Endothelial cell of umbilical vein (primary cell): ENCODE measurements around the gene NSD2. TPM values are rescaled to one million over a fixed set of nuclear protein-coding genes. Genes with fewer than 3 reads are reported as not detected.

ENCODE experiments used
- BruUV-seq: library from RNA; stranded (reverse); fragments of 400-500 nt; replicated peaks from 2 replicates; lab custom pipeline; 2021; lab: Mats Ljungman, UMichigan
- CTCF ChIA-PET: fragments of 300-600, 350-600 bp; sonication (Branson Sonifier 250); formaldehyde crosslinking; loops from one replicate; lab custom pipeline; 2021; ENCODE audit warnings: antibody characterized with exemption, inconsistent platforms; lab: Charles Lee
- POLR2A ChIA-PET: fragments of 300-600, 350-600 bp; sonication (Branson Sonifier 250); formaldehyde crosslinking; loops from one replicate; lab custom pipeline; 2021; ENCODE audit warnings: antibody characterized with exemption, inconsistent platforms; lab: Charles Lee
- DNase-seq: peaks from one replicate; pipeline ENCODE4 v3.0.0-alpha.2; 2011; ENCODE audit warnings: low read depth, low spot score
- FAIRE-seq: peaks from 2 replicates; lab custom pipeline; 2011; peaks lifted over from hg19 to GRCh38; lab: Jason Lieb, UNC
- H2AFZ ChIP-seq: 2 replicates; pipeline ENCODE4 v1.6.0; 2012; ENCODE audit warnings: low read depth, low read length, control low read depth, inconsistent platforms
- H3K27ac ChIP-seq: 2 replicates; pipeline ENCODE4 v1.5.1; 2011; ENCODE audit warnings: low read depth, mild to moderate bottlenecking, control low read depth, low read length, moderate library complexity; ENCODE audit not compliant: insufficient read depth
- H3K27me3 ChIP-seq, 2 experiments: 2 replicates each; pipeline versions ENCODE4 v1.6.0 to v1.6.1; 2011; ENCODE audit warnings: low read length in 2 of 2, mixed read lengths in 1 of 2; ENCODE audit not compliant: control insufficient read depth in 2 of 2, insufficient read depth in 2 of 2
- H3K36me3 ChIP-seq, 2 experiments: 2 replicates in 1 of 2; 3 replicates in 1 of 2; pipeline ENCODE4 v1.5.1; 2011; ENCODE audit warnings: low read length in 2 of 2, mild to moderate bottlenecking in 1 of 2, moderate library complexity in 1 of 2; ENCODE audit not compliant: control insufficient read depth in 2 of 2, insufficient read depth in 2 of 2; ENCODE audit errors: extremely low read depth in 1 of 2
- H3K4me1 ChIP-seq: 3 replicates; pipeline ENCODE4 v1.5.1; 2011; ENCODE audit warnings: mild to moderate bottlenecking, low read length; ENCODE audit not compliant: control insufficient read depth, insufficient read depth; ENCODE audit errors: extremely low read depth
- H3K4me2 ChIP-seq: 2 replicates; pipeline ENCODE4 v1.6.1; 2011; ENCODE audit warnings: low read length, control low read depth, mixed read lengths; ENCODE audit not compliant: insufficient read depth
- H3K4me3 ChIP-seq, 3 experiments: fragments of 200-600 bp in 1 of 3; sonication (generic), shearing (Covaris generic) in 1 of 3; replicated peaks in 1 of 3; 2 replicates each; pipeline ENCODE4 v1.5.1; 2011 to 2016; ENCODE audit warnings: control low read depth in 3 of 3, low read length in 3 of 3, mild to moderate bottlenecking in 2 of 3, inconsistent platforms in 1 of 3, low read depth in 1 of 3, moderate library complexity in 1 of 3; ENCODE audit not compliant: insufficient read depth in 1 of 3
- H3K79me2 ChIP-seq: 2 replicates; pipeline ENCODE4 v1.6.0; 2012; ENCODE audit warnings: low read length, inconsistent platforms; ENCODE audit not compliant: control insufficient read depth, insufficient read depth
- H3K9ac ChIP-seq: replicated peaks from 2 replicates; pipeline ENCODE3; 2011; ENCODE audit warnings: low read length, control low read depth; ENCODE audit not compliant: insufficient read depth; ENCODE audit errors: extremely low read depth
- H3K9me1 ChIP-seq: replicated peaks from 3 replicates; pipeline ENCODE4 v1.6.0; 2011; ENCODE audit warnings: mild to moderate bottlenecking, low read length; ENCODE audit not compliant: control insufficient read depth, insufficient read depth; ENCODE audit errors: extremely low read depth
- H3K9me3 ChIP-seq: replicated peaks from 2 replicates; pipeline ENCODE4 v1.5.1; 2012; ENCODE audit warnings: low read length, inconsistent platforms; ENCODE audit not compliant: control insufficient read depth, insufficient read depth
- H4K20me1 ChIP-seq: replicated peaks from 2 replicates; pipeline ENCODE3; 2011; ENCODE audit warnings: mild to moderate bottlenecking, low read length; ENCODE audit not compliant: control insufficient read depth, insufficient read depth; ENCODE audit errors: extremely low read depth
- EZH2 ChIP-seq: IDR thresholded peaks from 2 replicates; pipeline ENCODE4 v1.6.1; 2012; ENCODE audit warnings: borderline replicate concordance, low read depth, mild to moderate bottlenecking, moderate library complexity, low read length, inconsistent platforms; ENCODE audit not compliant: severe bottlenecking
- FOS ChIP-seq: IDR thresholded peaks from 2 replicates; pipeline ENCODE4 v1.6.1; 2011; ENCODE audit warnings: mild to moderate bottlenecking, low read length, moderate library complexity, borderline replicate concordance; ENCODE audit not compliant: insufficient read depth
- GATA2 ChIP-seq: IDR thresholded peaks from 2 replicates; pipeline ENCODE4 v1.7.0; 2011; ENCODE audit warnings: low read depth, mild to moderate bottlenecking, moderate library complexity, mixed read lengths, low read length; ENCODE audit not compliant: insufficient read length, insufficient read depth
- JUN ChIP-seq: IDR thresholded peaks from 2 replicates; pipeline ENCODE4 v1.6.1; 2011; ENCODE audit warnings: borderline replicate concordance, low read depth; ENCODE audit not compliant: insufficient read length, insufficient read depth
- MYC ChIP-seq: IDR thresholded peaks from one replicate; pipeline ENCODE4 v1.6.1; 2011; ENCODE audit warnings: mild to moderate bottlenecking, low read depth, low read length
- POLR2A ChIP-seq: IDR thresholded peaks from 2 replicates; pipeline ENCODE4 v1.6.1; 2012; ENCODE audit warnings: low read depth, mild to moderate bottlenecking, control low read depth, low read length
- POLR2AphosphoS5 ChIP-seq: IDR thresholded peaks from 2 replicates; pipeline ENCODE4 v1.6.1; 2012; ENCODE audit warnings: low read depth, mild to moderate bottlenecking, control low read depth, low read length, moderate library complexity; ENCODE audit not compliant: insufficient read depth
- dilution Hi-C: fragments of 300-500 bp; cut with MboI; formaldehyde crosslinking; loops from one replicate; pipeline ENCODE4 v1.15.0; 2019; ENCODE audit warnings: low sequenced_read_pairs; ENCODE audit not compliant: extremely low pct_ligation_motif_present
- intact Hi-C: fragments of 100-400 bp; cut with micrococcal nuclease; formaldehyde crosslinking; loops from one replicate; pipeline ENCODE4 v1.10.0; 2022
- polyA plus RNA-seq, 4 experiments: library from polyadenylated mRNA; depleted of rRNA in 3 of 4; stranded (reverse) in 3 of 4; unstranded in 1 of 4; fragments of >200 nt; gene quantifications; 2 replicates each; pipeline versions ENCODE4 v1.2.1 to v1.2.3, GENCODE V29; 2011 to 2012; ENCODE audit warnings: missing spikeins in 1 of 4
- total RNA-seq: library from RNA; stranded (reverse); gene quantifications from 2 replicates; pipeline ENCODE4 v1.2.3, GENCODE V29; 2021
- TF ChIP-seq, protein P1 (sequence below): IDR thresholded peaks from 2 replicates; pipeline ENCODE4 v1.6.1; 2011; ENCODE audit not compliant: insufficient read depth, insufficient read length
- TF ChIP-seq, protein P2 (sequence below), 2 donors: IDR thresholded peaks; 1 replicate in 1 of 2; 2 replicates in 1 of 2; pipeline ENCODE4 v1.5.1; 2011; ENCODE audit warnings: low read length in 2 of 2, mild to moderate bottlenecking in 2 of 2, moderate library complexity in 2 of 2, control low read depth in 1 of 2, inconsistent platforms in 1 of 2, low read depth in 1 of 2; ENCODE audit not compliant: insufficient read depth in 1 of 2; ENCODE audit errors: extremely low read depth in 1 of 2

NSD2 gene
- total and polyA plus RNA-seq, 2 donors (not counting 3 experiments of a cell fraction or from before 2014, with no cell fraction given), result 31.3 to 171 TPM

DNA sequence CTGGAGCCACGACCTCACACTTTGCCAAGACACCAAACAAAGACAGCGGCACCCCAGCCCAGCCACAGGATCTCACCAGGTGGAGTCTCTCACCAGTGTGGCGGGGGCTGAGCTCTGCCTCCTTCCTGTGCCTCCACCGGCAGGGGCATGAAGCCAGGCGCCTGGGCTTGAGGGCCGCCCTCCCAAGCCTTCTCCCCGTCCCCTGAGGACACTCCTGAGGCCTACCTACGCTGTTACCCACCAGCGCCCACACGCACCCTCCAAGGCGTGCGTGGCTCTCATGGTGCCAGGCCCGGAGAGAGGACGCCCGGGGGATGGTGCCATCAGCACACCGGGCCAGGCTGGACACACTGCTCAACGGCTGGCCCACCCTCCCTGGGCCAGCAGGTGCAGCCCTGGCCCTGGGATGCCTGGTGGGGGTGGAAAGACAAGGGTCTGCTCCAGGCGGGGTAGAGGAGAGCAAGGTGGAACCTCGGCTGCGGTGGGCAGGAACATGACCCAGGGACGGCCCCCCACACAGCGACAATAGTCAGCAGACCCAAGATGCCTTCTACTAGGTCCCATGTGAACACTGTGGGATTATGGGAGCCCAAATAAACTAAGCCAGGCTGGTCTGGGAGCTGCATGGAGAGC, 115.5 kb downstream of the NSD2 start:
- H3K4me2 ChIP-seq, result no peak overlapping the region
- H3K79me2 ChIP-seq, result no peaks in the 10 kb centered on the region
- H3K27ac ChIP-seq, result no peak overlapping the region
- H3K9ac ChIP-seq, result no peak overlapping the region
- BruUV-seq, result no TSS peak
- H2AFZ ChIP-seq, result no peak overlapping the region
- POLR2A ChIA-PET, result no interaction called here
- H3K36me3 ChIP-seq, result peaks cover 8 to 55% of the 10 kb centered on the region in 2 experiments
- DNase-seq (no peak), FAIRE-seq (no peak)
- H3K4me3 ChIP-seq, result no peak overlapping the region
- H4K20me1 ChIP-seq, result no peaks in the 10 kb centered on the region
- dilution Hi-C loops (no loop called here), intact Hi-C loops (no loop called here)
- no peaks in the 10 kb centered on the region for H3K9me3 ChIP-seq
- CTCF ChIA-PET, result no interaction called here
- no peaks in the 10 kb centered on the region for H3K4me1 ChIP-seq
- H3K27me3 ChIP-seq, result no peaks in the 10 kb centered on the region
- H3K9me1 ChIP-seq, result no peaks in the 10 kb centered on the region
- no peak for TF ChIP-seq POLR2AphosphoS5
- no peak for TF ChIP-seq MYC
- TF ChIP-seq GATA2, result no peak
- TF ChIP-seq POLR2A, result no peak
- TF ChIP-seq FOS, result no peak
- TF ChIP-seq, protein P1, sequence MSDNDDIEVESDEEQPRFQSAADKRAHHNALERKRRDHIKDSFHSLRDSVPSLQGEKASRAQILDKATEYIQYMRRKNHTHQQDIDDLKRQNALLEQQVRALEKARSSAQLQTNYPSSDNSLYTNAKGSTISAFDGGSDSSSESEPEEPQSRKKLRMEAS, result no peak
- TF ChIP-seq, protein P2, sequence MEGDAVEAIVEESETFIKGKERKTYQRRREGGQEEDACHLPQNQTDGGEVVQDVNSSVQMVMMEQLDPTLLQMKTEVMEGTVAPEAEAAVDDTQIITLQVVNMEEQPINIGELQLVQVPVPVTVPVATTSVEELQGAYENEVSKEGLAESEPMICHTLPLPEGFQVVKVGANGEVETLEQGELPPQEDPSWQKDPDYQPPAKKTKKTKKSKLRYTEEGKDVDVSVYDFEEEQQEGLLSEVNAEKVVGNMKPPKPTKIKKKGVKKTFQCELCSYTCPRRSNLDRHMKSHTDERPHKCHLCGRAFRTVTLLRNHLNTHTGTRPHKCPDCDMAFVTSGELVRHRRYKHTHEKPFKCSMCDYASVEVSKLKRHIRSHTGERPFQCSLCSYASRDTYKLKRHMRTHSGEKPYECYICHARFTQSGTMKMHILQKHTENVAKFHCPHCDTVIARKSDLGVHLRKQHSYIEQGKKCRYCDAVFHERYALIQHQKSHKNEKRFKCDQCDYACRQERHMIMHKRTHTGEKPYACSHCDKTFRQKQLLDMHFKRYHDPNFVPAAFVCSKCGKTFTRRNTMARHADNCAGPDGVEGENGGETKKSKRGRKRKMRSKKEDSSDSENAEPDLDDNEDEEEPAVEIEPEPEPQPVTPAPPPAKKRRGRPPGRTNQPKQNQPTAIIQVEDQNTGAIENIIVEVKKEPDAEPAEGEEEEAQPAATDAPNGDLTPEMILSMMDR (IDR thresholded peaks at IDR 0.05; ENCODE audit: extremely low read depth in 1 of 2, insufficient read depth in 1 of 2, low read depth in 1 of 2, low read length in 2 of 2), result no peak
- no peak for TF ChIP-seq EZH2
- no peak for TF ChIP-seq JUN
